HG03097 (cell line): ENCODE results near the gene HOXD12.

Experiments used
- ATAC-seq: cut with Tn5 transposase; IDR thresholded peaks from one replicate; pipeline ENCODE4 v1.9.1; 2021; ENCODE audit not compliant: unreplicated experiment, low FRiP score

The HOXD12 gene

DNA sequence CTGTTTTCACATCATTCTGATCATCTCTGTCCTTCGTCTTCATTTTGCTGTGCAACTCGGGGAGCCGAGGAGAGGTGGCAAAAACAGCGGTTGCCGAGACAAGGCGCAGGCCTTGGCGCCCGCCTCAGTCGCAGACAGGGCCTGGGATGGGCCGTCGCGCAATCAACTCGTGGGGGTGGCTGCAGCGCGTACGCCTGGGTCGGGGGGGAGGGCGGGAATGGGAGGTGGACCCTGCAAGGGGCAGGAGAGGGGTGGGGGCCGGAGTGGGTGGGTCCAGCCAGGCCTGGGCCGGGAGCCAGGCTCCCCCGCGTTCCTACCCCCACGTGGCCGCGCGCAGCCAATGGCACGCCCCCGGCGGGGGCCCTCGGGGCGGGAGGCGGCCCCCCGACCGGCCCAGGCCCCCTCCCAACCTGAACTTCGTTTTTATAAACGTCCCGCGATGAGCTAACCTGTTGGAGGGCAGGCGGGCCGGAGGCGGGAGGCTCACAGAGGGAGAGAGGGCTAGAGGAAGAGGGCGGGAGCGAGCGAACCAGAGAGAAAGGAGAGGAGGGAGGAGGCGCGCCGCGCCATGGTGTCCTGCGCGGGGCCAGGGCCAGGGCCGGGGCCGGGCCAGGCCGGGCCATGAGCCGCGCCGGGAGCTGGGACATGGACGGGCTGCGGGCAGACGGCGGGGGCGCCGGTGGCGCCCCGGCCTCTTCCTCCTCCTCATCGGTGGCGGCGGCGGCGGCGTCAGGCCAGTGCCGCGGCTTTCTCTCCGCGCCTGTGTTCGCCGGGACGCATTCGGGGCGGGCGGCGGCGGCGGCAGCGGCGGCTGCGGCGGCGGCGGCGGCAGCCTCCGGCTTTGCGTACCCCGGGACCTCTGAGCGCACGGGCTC lies 7.1 kb upstream of the HOXD12 start, which contains the start of gene HOXD13:
Gene HOXD13, plus strand, starts transcription at position 452 of the 875 bp plus-strand sequence. Its CDS starts 170 bp downstream, at position 622.
- no peak for ATAC-seq

DNA sequence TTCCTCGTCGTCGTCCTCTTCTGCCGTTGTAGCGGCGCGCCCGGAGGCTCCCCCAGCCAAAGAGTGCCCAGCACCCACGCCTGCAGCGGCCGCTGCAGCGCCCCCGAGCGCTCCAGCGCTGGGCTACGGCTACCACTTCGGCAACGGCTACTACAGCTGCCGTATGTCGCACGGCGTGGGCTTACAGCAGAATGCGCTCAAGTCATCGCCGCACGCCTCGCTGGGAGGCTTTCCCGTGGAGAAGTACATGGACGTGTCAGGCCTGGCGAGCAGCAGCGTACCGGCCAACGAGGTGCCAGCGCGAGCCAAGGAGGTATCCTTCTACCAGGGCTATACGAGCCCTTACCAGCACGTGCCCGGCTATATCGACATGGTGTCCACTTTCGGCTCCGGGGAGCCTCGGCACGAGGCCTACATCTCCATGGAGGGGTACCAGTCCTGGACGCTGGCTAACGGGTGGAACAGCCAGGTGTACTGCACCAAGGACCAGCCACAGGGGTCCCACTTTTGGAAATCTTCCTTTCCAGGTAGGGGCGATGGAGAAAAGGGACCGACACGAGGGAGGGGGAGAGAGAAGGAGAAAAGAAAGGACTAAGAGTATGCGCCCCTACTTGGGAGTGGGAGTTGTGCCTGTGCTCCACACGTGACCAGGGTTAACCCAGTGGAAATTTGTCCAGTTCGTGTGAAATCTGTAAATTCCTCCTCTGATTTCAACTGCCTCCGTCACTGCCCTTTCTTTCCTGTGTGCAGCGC lies 6.3 kb upstream of the HOXD12 start:
- ATAC-seq: no peak

DNA sequence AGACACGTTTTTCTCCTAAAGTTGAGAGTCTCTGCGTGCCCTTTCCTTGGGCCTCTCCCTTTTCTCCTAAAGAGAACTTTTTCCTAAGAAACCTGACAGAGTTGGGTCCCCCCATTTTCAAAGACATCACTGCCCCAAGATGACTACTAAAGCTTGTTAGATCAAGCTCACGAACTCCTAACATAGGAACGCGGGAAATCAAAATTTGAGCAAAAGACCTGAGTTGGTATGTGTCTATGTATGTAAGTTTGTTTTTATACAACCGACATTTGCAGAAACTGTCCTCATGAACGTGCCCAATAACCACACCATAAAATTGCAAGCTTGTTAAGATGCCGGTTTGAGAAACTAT lies 5.7 kb upstream of the HOXD12 start:
- ATAC-seq: no peak

DNA sequence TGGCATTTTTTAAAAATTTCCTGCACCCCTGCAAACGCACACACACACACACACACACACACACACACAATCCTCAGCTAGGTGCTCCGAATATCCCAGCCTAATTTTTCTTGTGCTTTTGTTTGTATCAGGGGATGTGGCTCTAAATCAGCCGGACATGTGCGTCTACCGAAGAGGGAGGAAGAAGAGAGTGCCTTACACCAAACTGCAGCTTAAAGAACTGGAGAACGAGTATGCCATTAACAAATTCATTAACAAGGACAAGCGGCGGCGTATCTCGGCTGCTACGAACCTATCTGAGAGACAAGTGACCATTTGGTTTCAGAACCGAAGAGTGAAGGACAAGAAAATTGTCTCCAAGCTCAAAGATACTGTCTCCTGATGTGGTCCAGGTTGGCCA lies 5.2 kb upstream of the HOXD12 start:
- ATAC-seq: no peak

DNA sequence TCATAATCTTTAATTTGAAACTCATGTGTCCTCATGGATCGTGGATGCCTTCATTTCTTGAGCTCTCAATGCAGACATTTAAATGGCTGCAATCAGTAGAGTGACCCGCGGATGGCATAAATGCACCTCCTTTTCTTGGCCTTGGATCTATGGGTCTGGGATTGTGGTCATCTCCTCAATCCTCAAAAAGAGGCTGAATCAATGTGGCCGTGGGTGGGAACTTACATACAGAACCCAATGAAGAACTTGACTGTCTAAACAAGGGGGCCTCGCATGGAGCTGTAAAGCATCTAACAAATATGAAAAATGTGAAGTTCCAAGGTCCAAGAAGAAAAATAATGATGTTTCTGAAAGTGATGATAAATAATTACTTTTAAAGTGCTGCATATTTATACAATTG lies 4.2 kb upstream of the HOXD12 start:
- no peak for ATAC-seq

DNA sequence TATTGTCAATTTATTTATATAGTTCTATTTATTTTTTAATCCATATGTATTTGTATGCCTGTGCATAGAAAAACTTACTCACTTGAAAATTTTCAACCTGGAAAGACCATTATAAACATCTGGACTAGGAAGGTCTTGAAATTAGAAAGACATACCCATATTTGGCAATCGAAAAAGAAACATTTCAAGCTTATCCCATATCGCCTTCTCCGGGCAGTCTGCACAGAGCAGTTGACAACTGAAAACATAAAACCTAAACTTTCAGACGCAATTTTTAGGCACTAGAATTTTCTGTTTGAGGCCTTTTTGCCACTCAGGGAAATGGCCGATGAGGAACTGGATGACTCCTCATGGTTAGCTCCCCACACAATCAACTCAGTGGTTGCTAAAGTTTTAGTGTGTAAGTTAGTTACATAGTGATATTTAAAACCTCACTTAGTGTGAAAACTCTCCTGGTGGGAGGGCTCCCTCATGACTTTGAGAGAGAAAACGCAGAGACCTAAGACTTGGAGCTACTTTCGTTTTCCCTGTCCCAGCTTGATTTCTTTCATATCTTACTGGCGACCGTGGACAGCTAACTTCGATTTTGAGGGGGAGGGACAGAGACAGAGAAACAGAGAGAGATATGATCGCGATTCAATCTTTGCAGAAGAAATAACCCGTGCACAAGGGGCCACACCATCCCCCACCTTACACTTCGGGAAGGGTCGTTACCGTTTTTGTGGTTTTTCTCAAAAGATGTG lies 3.2 kb upstream of the HOXD12 start:
- ATAC-seq: no peak

DNA sequence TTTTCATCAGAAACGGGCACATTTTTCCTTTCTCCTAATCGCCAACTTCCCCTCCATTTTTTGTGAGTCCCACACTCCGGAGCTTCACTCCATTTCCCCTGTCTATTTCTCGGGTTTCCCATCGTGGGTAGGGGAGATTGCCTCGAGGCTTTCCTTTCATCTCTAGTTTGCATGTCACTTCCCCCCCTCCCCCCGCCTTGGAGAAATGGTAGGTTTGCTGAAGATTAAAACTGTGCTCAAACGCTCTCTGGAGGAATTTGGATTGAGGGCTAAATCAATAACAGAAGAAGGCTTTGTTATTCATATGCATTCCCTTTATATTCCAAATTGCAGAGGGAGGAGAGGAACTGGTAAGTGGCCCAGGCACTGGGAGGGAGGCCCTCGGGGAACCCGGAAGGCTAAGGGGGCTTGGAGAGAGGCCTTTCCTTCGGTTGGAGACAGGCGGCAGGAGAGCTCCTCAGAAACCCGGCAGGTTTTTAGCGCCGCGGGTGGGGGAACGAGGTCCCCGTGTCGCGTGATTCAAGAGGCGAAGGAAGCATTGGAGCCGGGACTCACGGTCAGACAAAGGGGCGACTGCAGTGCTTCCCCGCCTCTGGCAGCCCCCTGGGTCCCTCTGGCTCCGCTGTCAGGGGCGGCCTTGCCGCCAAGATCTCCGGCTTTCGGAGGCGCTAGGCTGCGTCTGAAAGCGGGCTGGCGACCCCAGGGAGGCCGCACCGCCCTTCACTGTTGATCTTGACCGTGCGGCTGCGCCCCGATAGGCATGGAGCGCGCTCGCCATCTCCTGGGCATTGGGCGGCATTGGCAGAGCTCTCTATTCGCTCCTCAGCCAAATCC lies 2.4 kb upstream of the HOXD12 start:
- ATAC-seq: peak; percentile 61

DNA sequence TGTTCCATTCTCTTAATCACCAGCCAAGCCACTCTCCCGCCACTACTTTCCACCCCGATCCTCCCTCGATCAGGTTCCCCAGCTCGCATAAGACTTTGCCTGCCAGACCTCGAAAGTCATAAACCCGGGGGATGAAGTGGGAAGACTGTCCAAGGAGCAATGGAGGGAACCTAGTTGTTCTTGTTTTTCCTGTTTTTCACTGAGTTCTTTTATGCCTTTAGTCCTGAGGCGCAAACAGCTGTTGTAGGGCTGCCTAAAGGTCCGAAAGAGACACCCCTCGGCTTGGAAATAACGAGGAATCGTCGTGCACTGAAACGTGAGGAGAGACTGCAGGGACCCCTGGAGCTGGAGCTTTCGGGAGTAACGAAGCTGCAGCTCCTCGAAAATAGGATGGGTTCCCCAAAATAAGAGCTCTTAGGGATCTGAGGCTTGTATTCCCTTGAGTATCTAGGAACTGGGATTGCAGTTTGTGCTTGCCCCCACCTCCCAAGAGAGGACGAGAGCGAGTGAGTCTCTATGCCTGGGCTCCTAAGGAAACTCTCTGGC lies 1.7 kb upstream of the HOXD12 start:
- no peak for ATAC-seq

DNA sequence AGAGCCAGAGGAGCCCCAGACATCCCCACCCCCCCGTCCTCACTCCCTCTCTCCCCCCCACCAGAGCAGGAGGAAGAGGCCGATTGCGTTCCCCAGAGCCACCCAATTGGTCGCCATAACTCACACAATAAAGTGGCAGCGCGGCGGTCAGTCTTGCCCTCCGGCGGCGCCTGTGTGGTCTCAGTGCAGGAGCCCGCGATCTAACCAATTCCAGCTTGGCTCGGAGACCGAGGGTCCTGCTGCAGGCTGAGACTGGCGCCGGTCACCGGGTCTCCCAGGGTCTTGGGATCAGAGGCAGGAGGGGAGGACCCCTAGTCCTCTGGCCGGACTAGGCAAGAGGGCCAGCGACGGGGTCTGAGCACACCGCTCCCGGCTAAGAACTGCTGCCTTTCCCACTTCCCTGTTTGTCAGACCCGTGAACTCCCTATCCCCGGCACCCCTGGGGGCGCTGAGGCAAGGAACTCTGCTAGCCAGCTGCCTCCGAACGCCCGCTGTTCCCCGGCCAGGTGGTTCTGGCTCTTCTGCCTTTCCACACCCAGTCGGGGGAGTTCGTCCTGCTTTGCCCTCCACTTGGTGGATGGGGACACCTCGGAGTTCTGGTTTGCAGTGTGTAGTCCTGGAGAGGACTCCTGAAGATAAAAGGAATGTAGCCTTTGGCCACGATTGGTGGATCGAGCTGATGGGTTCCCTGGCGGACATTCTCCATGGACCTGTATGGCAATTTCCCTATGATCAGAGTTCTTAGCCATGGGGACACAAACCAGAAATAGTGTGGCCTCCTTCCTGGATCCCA lies 1.0 kb upstream of the HOXD12 start:
- ATAC-seq: no peak

DNA sequence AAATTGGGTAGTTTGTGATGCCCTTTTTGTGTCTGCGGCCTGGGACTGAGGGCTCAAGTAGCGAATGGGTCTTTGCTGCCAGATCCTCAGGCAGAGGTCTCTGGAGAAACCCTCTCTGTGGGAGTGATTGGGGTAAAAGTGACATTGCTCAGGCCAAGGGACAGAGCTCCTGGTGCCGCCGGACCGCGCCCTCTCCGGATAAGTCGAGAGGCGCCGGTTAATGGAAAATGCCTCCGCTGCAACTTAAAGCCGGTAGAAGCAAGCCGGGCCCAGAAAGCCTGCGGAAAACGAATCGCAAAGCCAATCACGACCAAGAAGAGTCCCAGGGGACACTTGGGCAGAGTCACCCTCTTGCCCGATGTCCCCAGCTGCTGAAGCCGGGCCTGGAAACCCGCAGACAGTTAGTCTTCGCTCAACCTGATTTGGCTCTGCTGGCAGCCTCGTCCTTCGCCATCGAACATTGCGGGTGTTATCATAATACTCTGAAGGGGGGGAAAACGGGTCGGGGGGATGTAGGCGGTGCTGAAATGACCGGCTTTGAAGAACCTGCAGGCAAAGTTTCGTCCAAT lies 352 bp upstream of the HOXD12 start:
- no peak for ATAC-seq

DNA sequence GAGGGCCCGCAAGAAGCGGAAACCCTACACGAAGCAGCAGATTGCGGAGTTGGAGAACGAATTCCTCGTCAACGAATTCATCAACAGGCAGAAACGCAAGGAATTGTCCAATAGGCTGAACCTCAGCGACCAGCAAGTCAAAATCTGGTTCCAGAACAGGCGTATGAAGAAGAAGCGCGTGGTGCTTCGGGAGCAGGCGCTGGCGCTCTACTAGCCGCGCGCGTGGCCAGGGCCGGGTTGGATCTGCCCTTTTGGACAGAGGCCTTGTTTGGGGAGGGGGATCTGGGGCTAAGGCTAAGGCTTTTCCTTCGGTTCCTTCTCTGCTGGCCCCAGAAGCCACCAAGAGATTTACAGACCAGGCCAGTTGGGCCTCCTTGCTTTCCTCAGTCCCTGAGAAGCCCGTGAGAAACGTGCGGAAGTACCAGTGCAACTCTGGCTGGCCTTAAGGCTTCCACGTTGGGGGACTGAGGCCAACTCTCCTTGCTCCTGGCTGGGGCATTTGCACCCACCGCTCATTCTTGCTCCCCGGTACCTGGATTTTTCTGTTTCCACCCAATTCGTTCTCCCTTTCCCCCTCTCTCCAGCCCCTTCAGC lies 1.0 kb downstream of the HOXD12 start:
- no peak for ATAC-seq

DNA sequence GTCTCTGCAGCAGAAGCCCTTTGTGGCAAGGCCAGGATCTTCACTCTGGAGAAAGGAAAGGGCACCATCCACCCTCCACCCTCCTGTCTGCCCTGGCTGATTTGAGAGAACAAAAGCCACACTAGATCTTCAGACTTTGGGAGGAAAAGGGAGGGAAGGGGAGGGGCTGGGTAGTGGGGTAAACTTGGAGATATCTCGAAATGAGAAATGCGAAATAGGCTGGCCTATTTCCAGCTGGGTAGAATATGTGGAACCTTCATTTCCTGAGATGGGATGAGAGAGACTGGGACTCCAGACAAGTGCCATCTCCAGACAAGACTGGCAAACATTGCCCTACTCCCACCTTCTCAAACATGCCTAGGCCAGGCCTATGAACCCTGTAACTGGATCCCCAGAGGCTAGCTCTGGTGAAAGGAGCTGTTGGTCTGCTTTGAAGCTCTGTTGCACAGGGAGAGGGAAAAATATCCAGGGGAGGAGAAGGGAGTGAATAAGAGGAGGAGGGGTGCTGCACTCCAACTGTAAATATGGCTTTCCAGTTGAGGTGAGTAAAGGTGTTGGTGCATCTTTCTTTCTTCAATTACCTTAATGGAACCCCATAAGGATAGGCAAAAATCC lies 1.7 kb downstream of the HOXD12 start:
- ATAC-seq: no peak

DNA sequence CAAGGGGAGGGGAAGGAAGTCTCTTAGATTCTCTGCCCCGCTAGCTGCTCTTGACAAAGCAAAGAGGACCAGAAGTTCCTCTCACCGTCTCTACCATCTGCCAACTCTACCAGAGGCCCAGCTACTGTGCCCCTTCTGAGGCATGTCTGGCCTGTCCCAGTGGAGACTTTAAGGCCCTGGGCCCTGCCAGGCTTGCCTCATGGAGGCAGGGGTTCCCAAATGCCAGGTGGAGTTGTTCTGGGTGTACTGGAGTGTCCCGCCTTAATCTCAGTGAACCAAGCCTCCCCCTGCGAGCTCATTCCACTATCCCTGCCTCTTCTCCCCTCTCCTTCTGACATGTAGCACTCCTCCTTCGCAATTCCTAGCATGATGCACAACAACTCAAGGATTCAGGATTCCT lies 2.2 kb downstream of the HOXD12 start:
- ATAC-seq: no peak

DNA sequence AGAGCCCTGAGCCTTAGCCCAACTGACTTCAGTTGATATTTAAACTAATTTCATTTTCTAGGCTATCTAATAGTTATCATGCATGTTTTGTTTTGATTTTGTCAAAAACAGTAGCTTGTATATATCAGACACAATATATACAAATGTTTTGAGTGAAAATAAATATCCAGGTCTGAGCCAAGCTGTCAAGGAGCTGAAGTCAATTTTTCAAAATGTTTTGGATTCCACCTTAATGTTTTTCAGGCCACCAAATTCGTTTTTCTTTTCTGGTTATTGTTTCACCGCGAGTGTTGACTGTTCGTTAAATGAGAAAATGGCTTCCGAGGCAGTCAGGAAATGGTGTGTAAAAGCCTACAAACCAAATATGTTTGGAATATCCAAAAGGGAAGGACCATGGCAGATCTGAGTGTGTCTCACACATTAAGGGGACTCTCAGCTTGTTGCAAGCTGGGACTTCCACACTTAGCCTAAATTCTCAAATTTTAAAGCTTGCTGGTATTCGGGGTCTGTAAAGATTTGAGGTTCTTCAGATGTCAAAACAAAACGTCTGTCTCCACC lies 2.8 kb downstream of the HOXD12 start:
- no peak for ATAC-seq

DNA sequence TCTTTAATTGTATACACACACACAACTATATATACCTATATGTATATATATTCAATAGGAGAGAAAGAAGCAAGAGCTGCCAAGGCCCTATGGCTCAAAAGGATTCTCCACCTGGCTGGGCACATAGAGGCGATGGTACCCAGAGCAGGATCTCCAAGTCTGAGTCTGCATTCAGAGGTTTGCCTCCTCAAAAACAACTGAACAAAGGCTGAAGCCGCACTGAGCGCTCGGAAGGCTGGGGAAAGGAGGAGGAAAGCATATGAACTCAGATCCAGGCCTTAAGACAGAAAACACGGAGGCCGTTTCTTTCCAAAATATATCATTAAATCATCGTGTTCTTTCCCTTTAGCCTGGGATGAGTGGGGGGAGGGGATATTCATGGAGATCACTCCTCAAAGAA lies 3.6 kb downstream of the HOXD12 start:
- ATAC-seq: no peak

DNA sequence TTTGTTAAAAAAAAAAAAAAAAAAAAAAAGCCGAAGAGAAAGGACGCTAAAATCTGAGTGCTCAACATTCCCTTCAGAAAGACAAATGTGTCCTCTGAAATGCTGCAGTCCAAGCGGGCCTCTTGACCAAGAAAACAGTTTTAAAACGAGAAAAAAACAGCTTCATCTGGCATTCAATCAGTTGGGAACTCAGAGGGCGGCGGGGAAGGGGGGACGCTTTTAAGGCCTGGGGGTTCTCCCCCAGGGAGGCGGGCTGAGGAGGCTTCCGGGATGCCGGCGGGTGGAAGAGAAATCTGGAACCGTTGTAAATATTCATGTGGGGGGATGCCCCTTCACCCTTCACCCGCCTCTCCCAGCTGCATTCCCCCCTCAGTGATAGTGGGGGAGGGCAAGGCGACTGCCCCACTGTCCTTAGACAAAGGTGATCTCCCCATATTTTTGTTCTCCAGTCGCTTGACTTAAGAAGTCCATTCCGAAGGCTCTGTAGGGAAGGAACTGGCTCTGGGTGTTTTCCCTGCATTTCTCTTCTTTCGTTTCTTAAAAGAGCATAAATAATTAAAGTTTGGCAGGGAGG lies 4.2 kb downstream of the HOXD12 start:
- ATAC-seq: no peak

DNA sequence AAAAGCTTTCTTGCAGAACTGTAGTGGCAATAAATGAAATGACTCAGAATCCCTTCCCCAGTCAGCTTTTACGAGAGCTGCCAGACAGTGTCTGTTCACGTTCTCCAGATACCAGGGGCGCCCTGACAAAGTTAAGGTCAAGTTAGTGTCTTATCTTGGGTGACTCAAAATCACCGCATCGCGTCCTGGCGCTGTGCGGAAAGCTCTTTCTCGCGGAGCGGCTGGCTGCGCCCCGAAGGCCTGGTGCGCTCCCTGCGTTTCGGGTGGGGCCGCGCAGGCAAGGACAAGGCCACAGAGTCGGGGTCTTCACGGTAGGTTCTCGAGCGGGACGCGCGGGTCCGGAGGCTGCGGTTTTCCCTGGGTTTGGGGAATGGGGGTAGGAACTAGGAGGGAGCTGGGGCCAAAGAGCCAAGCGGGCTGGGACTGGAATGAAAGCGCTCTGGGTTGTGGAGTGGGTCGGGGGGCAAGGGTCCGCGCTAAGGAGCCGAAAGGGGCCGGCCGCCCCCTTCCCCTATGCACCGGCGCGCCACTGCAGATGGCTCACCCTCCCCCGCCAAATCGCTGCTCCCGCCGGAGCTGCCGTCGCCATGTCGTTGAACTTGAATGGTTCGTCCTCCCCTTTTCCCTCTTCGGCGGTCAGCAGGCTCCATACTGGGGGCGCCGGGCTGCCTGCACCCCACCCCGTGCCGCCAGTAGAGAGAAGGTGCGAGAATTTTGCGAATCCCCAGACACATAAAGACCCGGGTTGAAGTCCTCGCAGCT lies 4.9 kb downstream of the HOXD12 start:
- ATAC-seq: no peak
